OCI-LY7 (cell line): Measurements from ENCODE around the gene SIRT6.

Source experiments
- CTCF ChIP-seq: fragments of 200-600 bp; sonication (generic); conservative IDR thresholded peaks from 2 replicates; pipeline ENCODE4 v1.5.1; 2014; ENCODE audit warnings: mild to moderate bottlenecking, antibody characterized with exemption, low read length, moderate library complexity, mixed read lengths
- EZH2phosphoT487 ChIP-seq: fragments of 200-600 bp; sonication (generic); IDR thresholded peaks from 2 replicates; pipeline ENCODE4 v1.6.1; 2018; ENCODE audit warnings: low read depth, borderline replicate concordance, mild to moderate bottlenecking, mixed run types, antibody characterized with exemption, low read length, moderate library complexity, mixed read lengths

GRCh38 chr19:4140237-4140711 lies 42.1 kb downstream of the SIRT6 start:
- TF ChIP-seq CTCF (peak; percentile 66; the same call in 1 of the 2 replicates), EZH2phosphoT487 (no peak)
